GM12892 (cell line): ENCODE measurements around the gene EPHB2.

Source experiments
- POLR2A ChIP-seq: IDR thresholded peaks from 2 replicates; pipeline ENCODE4 v1.6.1; 2011; ENCODE audit warnings: low read depth, low read length, control low read depth
- POLR2AphosphoS5 ChIP-seq: IDR thresholded peaks from 2 replicates; pipeline ENCODE4 v1.6.1; 2011; ENCODE audit warnings: low read depth, low read length, control low read depth

- no peak for TF ChIP-seq POLR2A
- no peak for TF ChIP-seq POLR2AphosphoS5
Observed at GRCh38 chr1:22674410-22674749, 36.3 kb upstream of the EPHB2 start.
